GF-D8 (cell line): ENCODE data around the gene WDR49.

Source experiments
- DNase-seq: peaks from one replicate; lab custom pipeline; 2025; lab: John Stamatoyannopoulos, UW

Gene WDR49

DNA sequence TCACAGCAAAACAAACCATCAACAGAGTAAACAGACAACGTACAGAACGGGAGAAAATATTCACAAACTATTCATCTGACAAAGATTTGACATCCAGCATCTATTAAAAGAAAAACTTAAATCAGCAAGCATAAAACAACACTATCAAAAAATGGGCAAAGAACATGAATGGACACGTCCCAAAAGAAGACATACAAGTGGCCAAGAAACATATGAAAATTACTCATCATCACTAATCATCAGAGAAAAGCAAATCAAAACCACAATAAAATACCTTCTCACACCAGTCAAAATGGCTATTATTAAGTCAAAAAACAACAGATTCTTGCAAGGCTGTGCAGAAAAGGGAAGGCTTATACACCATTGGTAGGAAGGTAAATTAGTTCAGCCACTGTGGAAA lies 166.2 kb downstream of the WDR49 start:
- no peak for DNase-seq

DNA sequence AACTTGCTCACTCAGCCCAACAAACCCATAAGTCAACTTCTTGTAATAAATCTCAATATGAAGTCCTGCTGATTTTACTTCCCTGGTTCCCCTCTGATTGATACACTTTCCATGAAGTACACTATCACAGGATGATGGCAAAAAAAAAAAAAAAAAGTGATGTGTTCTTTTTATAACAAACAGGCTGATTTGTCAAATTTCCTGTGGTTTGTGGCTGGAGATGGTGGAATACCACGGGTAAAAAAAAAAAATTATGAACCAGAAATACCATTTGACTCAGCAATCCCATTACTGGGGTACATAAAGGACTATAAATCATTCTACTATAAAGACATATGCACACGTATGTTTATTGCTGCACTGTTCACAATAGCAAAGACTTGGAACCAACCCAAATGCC lies 169.2 kb downstream of the WDR49 start:
- no peak for DNase-seq

DNA sequence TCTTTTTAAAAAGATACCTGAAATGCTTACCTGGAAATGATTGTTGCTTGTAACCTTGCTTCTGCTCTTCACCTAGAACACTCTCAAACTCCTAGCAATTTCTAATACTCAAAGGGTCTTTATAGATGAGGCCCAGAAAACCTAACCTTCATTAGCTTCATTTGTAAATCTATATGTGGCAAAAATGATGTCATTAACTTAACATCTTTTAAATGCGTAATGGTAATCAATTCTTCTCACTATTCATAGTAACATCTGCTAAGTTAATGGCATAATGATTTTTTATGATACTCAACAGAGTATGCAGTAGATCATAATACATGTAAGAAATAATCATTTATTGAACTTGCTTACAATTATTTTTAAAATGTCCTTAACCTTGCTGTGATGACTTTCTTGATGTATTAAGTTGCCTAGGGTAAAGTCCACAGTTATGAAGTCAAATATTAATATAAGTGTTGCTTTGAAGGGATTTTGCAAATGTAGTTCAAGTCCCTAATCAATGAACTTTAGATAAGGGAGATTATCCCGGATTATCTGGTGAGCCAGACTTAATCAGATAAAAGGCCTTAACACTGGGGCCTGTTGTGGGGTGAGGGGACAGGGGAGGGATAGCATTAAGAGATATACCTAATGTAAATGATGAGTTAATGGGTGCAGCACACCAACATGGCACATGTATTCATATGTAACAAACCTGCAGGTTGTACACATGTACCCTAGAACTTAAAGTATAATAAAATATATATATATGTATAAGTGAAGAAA lies 169.8 kb downstream of the WDR49 start:
- no peak for DNase-seq

DNA sequence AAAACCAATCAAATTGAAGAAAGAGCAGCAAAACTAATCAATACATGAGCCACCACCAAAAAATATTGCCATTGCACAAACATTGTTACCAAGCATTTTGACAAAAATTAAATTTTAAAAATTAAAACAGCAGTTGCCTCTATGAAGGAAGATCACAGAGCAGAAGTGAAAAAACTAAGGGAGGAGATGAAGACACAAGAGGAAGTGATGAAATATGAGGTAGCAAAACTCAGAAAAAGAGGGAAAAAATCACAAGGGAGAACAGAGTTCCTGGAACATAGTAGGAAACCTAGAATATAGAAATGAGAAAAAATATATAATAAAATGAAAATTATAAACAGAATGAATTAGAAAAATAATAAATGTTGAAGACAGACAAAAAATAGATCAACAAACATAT lies 172.6 kb downstream of the WDR49 start:
- DNase-seq: no peak

DNA sequence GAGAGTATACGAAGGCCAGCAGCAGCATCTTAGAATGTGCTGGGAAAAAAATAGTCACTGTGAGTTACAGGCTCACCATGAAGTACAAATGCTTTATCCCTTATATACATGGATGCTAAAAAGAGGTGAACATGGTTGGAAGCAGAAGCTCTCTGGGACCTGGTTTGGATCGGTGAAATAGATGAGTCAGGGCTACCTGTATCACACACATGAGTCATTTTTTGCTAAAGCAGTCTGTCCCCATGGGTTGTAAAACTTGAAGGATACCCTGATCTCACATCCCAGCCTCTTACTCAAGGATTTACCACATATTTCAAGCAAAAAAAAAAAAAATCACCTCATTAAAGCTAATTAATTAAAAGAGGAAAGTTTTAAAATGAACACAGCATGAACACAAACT lies 173.0 kb downstream of the WDR49 start:
- no peak for DNase-seq

DNA sequence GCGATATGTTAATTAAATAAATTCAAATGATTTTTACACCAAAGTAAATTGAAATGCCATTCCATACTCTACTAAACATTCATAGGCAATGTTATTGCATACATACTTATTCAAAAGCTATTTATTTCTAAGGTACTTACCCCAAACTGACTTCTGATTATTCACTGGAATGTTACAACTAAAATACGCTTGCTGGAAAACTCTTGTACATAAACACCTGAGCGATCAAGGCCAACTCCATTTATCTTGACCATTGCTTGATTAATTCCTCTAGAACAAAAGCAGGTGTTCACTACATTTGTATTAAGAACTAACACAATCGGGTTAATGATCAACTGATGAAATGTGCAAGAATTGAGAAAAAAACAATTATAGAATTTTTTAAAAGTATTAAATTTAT lies 179.9 kb downstream of the WDR49 start, which contains the start of gene SERPINI2:
Gene SERPINI2, minus strand, starts transcription at position 180 of the 400 bp plus-strand sequence. CDS start 2,208 bp downstream, outside the sequence.
- no peak for DNase-seq

DNA sequence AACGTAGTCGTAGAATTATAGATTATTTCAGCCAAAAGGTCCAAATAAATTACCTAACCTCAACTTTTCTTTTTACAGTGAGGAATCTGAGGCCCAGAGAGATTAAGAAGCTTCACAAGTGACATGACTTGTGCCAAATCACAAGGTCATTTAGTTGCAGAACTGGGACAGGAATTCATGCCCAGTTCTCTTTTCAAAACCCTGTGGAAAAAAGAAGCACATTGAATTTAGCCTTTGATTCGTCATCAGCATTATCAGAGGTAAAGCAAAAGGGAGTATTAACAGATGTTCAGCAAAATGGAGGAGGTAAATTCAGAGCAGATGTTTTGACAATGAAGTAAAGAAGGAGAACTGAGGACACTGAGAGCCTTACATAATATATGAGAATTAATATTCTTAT lies 184.4 kb downstream of the WDR49 start:
- no peak for DNase-seq

DNA sequence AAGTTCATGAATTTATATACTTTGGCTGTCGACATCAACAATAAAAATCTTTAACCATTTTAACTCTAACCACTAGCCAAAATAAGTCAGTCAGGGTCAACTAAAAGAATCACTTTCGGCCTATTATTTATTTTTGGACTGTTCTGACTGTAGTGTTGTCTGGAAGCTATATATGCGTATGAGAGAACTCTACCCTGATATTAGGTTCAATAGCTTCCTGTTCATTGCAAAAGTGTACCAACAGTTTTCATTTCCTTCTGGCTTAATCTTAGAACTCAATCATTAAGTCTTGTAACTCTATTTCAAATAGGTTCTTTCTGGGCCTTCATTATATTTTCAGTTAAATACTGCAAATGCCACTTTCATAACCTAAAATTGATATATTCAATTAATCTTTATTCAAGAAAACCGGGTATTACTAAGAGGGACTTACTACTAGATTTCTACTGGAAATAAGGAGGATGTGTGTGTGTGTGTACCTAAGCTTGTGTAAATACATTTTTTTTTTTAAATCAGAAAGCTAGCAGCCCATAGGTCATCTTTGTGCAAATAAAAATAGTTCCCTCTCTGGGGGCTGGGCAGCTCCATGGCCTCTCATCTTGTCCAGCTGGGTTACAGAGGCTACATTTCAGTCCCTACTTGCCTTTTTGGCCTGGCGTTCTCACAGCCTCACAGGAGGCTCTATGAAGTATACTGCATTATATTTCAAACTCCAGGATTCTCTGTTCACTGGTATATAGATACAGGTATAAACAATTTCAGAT lies 185.7 kb downstream of the WDR49 start:
- DNase-seq: no peak

DNA sequence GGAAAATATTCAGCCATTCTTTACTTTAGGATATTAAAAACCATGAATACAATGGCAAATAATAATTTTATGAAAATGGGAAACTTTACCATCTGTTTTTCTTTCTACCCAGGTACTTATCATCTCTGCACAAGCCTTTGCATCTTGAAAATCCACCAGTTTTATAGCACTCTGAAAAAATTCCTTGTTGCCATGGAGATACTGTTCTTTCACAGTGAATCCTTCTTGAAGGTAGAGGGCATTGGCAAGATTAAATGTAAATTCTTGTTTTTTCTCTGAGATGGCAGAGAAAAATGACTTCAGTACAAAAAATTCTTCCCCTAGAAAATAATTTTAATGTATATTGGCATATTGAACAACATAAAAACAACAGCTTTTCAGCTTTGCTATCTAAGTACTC lies 186.8 kb downstream of the WDR49 start:
- no peak for DNase-seq

DNA sequence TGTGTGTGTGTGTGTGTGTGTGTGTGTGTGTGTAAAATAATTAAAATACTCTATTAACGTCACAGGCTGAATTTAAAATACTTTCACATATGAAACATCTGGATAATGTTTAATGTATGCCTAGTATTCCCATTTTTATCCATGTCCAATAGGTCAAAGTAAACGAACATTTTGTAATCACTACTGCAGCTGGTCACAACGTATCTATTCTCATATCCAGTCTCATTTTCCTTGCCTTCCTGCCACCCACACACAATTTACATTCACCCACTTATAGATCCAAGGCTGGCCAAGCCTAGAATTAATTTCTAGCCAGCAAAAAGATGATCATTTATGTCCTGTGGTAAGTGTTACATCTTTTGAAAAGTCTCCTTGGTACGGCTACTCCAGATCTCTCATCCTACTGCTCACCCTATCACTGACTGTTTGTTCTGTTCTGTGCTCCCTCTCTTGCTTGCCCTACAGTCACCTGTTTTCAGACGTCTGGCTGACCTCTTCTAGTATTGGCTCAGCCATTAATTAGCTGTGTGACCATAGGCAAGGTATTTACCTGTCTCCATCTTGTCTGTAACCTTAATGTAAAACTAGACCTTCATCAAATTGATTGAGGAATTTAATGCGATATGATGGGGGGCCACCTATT lies 197.5 kb downstream of the WDR49 start:
- DNase-seq: no peak

DNA sequence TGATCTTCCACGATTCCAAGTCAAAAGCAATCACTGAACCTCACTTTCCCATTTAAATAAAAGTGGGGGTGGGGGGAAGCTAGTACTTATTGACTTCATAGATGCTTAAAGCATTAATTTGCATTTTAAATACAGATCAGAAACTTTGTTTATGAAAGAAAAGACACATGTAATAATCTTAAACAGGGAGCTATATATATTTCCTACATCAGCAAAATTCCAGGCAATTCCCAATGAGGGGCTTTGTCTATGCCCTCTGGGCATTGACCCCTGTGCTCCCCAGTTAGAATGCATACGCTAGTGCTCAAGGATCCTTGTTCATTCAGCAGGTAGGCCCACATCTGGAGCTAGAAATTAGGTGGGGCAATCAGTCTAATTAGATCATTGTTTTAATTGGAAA lies 199.9 kb downstream of the WDR49 start:
- DNase-seq: no peak

DNA sequence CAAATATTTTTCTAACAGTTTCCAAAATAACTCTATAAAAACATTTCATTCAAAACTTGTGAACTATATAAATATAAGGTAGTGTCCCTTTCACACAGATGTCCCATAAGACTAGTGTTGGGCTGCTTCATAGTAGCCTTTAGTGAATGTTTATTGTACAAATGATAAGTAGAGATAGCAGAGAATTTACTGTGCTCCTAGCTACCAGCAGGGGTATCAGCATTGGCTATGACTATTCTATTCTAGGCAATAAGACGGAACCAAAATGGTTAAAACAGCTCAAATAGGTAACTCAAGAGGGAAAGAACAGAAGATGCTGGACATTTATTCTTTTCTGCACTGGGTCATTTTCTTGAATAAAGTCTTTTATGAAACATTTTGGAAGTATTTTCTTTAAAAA lies 202.5 kb downstream of the WDR49 start:
- DNase-seq: no peak

DNA sequence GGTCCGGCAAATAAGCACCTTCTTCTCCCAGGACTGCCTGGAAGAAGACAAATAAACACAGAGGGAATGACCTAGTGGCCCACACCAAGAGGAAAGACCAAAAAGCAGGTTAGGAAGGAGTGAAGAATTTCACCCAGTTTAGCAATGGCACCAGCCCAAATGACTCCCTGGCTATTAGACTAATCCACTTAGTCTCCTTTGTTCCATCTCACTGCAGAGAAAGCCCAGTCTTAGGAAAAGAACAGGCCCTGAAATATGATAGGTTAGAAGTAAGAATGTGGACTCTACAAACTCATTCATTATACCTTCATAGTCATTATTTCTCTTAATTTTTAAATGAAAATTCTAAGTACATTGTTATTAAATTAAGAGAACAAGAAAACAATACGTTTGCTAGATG lies 203.1 kb downstream of the WDR49 start:
- no peak for DNase-seq

DNA sequence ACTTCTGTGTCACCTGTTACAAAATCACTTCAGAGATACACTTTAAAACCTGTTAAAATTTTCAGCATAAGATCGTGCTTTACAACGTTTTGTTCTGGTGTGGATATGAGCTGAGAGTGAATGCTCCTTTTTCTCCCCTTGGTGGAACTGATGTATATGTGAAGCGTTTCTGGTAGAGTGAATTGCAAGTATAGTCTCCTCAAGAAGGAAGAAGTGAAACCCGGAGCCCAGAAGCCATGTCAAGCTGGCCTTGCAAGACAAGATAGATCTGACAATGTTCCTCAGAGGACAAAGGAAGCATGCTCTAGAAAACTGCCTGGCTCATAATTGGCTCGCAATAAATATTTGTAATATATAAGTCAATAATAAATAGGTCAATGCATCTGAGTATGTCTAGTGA lies 203.5 kb downstream of the WDR49 start:
- no peak for DNase-seq

DNA sequence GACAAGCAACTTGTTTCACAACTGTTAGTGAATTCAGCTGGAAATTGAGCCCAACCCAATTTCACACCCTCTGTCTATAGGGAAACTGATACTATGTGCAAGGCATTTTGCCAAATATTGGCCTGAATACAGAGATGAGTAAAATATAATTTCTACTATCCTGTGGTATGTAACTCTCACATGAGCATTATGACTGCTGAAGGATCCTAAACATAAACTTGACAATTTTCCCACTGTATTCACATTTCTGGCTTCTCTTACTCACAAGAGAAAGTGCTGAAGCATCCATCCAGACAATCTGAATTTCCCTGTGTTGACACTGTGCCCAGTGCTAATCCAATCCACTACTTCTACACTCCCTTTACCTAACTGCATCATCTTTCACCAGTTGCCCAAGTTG lies 208.3 kb downstream of the WDR49 start:
- DNase-seq: no peak

DNA sequence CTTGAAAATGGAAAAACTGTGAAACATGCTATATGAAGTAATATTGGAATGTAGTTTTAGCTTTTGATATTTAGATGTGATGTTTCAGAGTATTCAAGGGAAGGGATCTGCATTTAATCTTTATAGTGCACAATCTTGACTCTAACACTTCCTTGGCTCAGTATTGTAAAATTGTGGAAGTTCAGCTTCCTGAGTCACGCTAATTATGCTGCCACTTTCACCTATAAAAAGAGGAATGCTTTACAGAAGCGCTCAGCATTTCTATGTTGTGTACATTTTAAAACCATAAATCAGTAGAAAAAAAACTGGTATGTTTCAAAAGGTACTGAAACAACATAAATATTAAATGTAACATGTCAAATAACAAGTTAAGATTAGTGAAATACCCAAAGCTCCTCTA lies 212.5 kb downstream of the WDR49 start:
- no peak for DNase-seq

DNA sequence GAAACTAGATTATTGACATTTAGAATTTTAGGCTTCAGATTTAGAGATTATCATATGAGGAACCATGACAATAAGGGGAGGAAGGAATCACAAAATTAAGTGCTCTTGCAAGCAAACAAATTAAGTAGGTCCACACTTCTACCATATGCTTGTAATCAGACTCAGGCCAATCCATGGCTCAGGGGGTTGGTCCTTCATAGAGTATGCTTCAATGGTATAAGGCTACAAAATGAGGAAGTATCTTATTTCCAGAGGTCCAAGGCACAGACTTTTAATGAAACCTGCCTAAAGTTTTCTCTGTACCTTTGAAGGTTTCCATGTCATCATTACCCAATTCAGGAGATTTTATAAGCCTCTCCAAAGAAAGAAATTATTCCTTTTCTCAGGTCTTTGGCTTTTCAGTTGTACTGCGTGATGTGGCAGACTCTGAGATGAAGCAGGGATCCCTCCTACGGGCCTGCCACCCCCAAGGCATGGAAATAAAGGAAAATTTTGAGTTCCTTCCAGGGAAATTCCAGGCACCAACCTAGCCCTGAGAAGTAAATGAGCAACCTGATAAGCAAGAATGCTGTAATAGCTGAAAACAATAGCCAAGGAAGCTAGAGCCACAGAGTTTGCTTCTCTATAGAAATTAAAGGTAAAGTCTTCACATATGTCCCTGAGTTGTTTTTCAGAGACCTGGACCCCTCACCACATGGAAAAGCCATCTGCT lies 216.2 kb downstream of the WDR49 start:
- no peak for DNase-seq
